NK-92 (cell line): ENCODE data around the gene ATP5ME.
"Not testable (repeated sequence)": the region's sequence is repeated elsewhere in the genome, so short reads cannot be mapped to it uniquely, and the experiment has no call there.

Experiments used
- DNase-seq: peaks from one replicate; lab custom pipeline; 2025; ENCODE audit not compliant: unreplicated experiment; lab: John Stamatoyannopoulos, UW

ATP5ME gene

DNA sequence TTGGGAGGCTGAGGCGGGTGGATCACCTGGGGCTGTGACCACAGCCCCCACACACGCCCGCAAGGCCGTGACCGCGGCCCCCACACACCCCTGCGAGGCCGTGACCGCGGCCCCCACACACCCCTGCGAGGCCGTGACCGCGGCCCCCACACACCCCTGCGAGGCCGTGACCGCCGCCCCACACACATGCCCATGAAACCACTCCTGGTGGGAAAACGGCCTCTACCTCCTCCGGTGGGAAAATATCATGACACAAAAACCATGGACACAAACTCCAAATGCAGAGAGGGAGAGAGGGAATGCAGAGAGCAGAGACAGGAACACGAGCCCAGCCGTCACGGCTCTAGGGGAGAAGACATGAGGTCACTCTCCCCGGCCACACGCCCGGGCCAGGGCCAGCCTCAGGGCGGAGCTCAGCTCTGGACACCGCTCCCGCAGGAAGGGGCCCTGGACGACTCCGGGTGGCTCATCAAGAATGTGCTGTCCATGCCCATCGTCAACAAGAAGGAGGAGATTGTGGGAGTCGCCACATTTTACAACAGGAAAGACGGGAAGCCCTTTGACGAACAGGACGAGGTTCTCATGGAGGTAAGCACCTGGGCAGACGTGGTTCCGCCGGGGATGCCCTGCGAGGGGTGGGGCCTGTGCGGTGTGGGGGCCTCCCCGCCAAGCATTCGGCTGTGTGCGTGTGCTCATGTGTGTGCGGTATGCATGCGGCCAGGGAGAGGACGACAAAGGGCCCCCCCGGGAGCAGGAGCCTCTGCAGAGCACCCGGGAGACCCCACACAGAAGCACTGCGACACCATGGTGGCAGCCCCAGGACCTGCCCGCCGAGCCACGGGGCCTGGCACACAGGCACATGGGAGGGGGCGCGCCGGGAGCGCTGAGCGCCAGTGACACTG lies 17.4 kb downstream of the ATP5ME start:
- DNase-seq: no peak

GRCh38 chr4:655464-656151 lies 18.5 kb downstream of the ATP5ME start:
- no peak for DNase-seq

- no peak for DNase-seq
Measured at GRCh38 chr4:654871-655463, 19.1 kb downstream of the ATP5ME start.

- no peak for DNase-seq
Measured at GRCh38 chr4:654503-654845, 19.6 kb downstream of the ATP5ME start.

- no peak for DNase-seq
Measured at GRCh38 chr4:653831-654502, 20.1 kb downstream of the ATP5ME start.

- DNase-seq: no peak
Measured at GRCh38 chr4:653080-653821, 20.8 kb downstream of the ATP5ME start.

- DNase-seq: no peak
Measured at GRCh38 chr4:651884-652642, 22.0 kb downstream of the ATP5ME start.

GRCh38 chr4:650951-651883 lies 22.9 kb downstream of the ATP5ME start:
- no peak for DNase-seq

DNA sequence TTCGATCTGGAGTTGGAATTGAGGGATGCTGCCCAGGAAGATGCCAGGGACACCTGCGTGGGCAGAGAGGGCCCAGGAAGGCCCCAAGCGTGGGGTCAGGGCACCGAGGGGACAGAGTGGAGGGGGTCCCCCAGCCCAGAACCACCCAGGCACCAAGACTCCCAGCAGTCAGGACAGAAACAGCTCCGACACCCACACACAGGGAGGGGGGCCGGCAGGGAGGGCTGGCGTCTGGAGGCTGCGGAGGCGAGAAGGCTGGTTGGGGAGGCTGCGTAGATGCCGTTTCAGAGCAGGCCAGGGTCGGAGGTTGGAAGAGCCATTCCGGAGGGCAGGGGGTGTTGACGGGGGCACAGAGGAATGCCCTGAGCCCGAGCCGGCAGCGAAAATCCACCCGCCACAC lies 23.6 kb downstream of the ATP5ME start:
- no peak for DNase-seq

DNA sequence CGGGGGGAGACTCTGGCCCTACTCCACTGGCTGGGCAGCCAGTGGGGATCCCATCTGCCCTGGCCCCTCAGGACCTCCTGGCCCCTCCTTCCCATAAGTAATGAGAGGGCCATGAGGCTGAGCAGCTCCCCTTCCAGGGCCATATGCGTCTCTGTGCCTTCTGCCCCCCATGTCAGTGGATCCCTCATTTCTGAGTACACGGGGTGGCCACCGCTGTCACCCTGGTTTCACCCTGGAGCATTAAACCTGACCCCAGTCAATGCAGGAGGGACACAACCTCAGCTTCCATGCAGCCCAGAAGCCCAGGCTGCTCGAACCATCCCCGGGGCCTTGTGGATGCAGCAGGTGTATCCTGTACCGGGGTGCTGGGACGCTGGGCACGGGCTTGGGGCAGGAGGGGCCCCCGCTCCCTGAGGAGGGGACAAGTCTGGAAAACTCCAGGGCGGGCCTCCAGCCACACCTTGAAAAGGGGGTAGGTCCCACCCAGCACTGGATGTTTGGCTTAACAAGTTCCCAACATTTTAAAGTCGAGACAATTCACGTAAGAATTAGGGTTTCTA lies 24.2 kb downstream of the ATP5ME start:
- no peak for DNase-seq

GRCh38 chr4:649293-649625 lies 24.8 kb downstream of the ATP5ME start:
- no peak for DNase-seq

DNA sequence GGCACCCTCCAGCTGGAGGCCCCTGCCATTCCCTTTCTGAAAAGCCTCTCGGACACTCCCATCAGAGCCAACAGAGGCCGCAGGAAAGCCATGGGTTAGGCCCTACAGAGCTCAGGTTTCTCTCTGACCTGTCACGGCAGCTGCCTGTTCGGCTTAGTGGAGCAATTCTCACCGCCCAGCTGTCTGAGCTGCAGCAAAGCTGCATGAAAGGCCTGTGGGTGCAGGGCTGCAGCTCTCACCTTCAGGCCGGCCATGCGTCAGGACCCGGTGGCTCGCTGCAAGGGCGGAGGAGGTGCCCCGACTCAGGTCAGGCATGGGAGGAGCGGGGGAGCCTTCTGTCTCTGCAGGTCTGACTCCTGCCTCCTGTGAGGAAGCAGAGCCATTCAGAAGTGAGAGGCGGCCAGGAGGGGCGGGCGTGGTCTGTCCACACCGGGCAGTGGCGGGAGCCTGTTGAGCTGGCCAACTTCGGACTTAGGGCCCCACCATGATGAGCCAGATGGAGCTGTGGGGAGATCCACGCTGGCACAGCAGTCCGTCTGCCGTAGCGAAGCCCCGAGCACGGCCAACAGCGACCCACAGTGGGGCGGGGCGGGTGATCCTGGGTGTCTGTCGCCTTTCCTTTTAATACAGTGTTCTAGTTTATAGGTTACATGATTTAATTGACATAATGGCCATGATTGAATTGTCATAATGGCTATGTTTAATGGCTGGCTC lies 25.3 kb downstream of the ATP5ME start:
- DNase-seq: no peak

- DNase-seq: no peak
Measured at GRCh38 chr4:647481-647880, 26.6 kb downstream of the ATP5ME start.

GRCh38 chr4:646460-646859 lies 27.6 kb downstream of the ATP5ME start:
- no peak for DNase-seq

GRCh38 chr4:642366-642765 lies 31.7 kb downstream of the ATP5ME start:
- DNase-seq: not testable (repeated sequence)

DNA sequence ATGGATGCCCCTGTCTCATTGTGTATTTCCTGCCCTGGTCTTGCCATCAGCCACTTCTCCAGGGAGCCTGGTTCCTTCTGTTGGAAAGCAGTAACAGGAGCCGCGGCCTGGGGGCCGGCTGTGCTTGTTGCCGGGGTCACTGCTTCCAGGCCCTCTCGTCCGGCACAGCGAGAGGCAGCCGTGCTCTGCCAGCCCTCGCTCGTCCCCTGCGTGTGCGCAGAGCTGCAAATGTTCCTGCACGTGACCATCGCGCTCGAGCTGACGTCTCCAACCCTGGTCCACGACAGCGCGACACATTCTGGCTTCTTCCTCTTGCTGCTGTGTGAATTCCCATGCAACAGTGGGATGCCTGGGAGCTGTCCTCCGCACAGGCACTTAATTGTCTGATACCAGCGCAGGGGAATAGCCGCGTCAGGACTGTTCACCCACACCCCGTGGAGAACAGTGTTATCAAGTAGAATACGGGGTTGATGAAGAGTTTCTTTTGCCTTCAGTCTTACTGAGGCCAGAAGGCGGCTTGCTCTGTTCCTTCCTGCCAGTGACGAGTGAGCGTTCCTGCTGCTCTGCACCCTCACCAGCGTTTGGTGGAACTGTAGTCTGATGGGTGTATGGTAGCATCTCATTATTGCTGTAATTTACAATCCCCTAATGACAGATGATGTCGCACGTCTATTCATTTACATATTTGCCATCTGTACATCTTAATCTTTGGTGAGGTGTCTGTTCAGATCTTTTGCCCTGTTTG lies 36.4 kb downstream of the ATP5ME start:
- no peak for DNase-seq

DNA sequence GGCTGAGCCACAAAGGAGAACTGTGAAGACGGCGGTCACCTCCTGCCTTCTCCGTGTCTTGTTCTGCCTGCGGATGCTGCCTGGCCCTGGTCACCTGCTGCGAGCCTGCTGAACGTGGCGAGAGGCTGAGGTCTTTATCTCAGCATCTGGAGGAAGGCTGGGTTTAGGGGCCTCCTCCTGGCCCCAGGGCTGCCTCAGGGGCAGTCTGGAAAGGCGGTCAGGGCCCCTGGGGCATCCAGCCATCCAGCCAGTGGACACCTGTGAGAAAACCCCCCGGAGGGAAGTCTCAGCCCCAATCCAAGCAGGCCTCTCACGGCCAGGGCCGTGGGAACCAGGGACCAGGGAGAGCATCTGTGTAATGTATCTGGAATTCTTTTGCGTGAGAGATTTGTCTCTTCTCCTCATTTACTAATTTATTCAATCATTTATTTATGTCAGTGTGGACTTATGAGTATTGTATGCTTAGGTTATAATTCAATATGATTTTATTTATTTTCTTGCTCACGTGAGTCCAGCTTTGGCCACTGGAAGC lies 37.4 kb downstream of the ATP5ME start:
- no peak for DNase-seq
